ENCODE measurements around the gene KLF9.

GRCh38 chr9:70408393-70409040 is 5.9 kb downstream of the KLF9 start:
- no peak for TF ChIP-seq CTCF (IDR thresholded peaks at IDR 0.05)
- no peak for TF ChIP-seq EZH2 (IDR thresholded peaks at IDR 0.05; ENCODE audit: borderline replicate concordance, insufficient read depth, low read depth, low read length, poor library complexity, severe bottlenecking)

All from B cell (primary cell).